HUES64 (cell line): ENCODE measurements around the gene KLHL15.
A peak's percentile ranks its signal among the peaks of the same experiment; 100 is the strongest.
"Not testable (repeated sequence)": the region's sequence is repeated elsewhere in the genome, so short reads cannot be mapped to it uniquely, and the experiment has no call there.

Experiments
- H3K27ac ChIP-seq: 2 replicates; pipeline ENCODE4 v1.7.0; 2013; ENCODE audit warnings: low read depth, low read length, inconsistent platforms
- H3K27me3 ChIP-seq: 2 replicates; pipeline ENCODE4 v1.6.1; 2013; ENCODE audit warnings: mild to moderate bottlenecking, low read length; ENCODE audit not compliant: insufficient read depth
- H3K36me3 ChIP-seq: 2 replicates; pipeline ENCODE4 v1.6.1; 2013; ENCODE audit warnings: mild to moderate bottlenecking, low read length; ENCODE audit not compliant: insufficient read depth
- H3K4me1 ChIP-seq: 2 replicates; pipeline ENCODE4 v1.6.1; 2013; ENCODE audit warnings: mild to moderate bottlenecking, low read length, moderate library complexity; ENCODE audit not compliant: insufficient read depth
- H3K4me3 ChIP-seq: 2 replicates; pipeline ENCODE4 v1.5.1; 2013; ENCODE audit warnings: mild to moderate bottlenecking, low read length, moderate library complexity
- H3K9ac ChIP-seq: 2 replicates; pipeline ENCODE4 v1.6.1; 2013; ENCODE audit warnings: mild to moderate bottlenecking, low read depth, low read length
- H3K9me3 ChIP-seq: 2 replicates; pipeline ENCODE4 v1.6.1; 2013; ENCODE audit warnings: low read depth, low read length; ENCODE audit not compliant: insufficient read depth
- WGBS: fragments of 150-250, 120-280 bp; methylation state at CpG from one replicate; pipeline ENCODE4 v1.1.7; 2013; ENCODE audit warnings: missing lambda C conversion rate; 5-methylcytosine and 5-hydroxymethylcytosine counted together

KLHL15 gene

GRCh38 chrX:23981711-23982110 lies 45.3 kb downstream of the KLHL15 start:
- Histone ChIP-seq H3K36me3 (peaks cover 7% of the 10 kb centered on the region), H3K4me1 (peaks cover 18% of the 10 kb centered on the region; the same call in 1 of the 2 replicates), H3K9ac (no peak overlapping the region), H3K4me3 (no peak overlapping the region), H3K27ac (peak overlapping the region; percentile 79), H3K9me3 (no peaks in the 10 kb centered on the region), H3K27me3 (no peaks in the 10 kb centered on the region)
- 90% methylated on average over 2 of the region's 2 CpGs for WGBS

- H3K36me3 ChIP-seq = peaks cover 2% of the 10 kb centered on the region
- WGBS = 24% methylated on average over 4 of the region's 4 CpGs
These were observed 45.8 kb downstream of the KLHL15 start for GRCh38 chrX:23981222-23981621.

GRCh38 chrX:23980011-23980441 lies 47.0 kb downstream of the KLHL15 start:
- no peaks in the 10 kb centered on the region for H3K36me3 ChIP-seq
- peak overlapping the region; percentile 9; the same call in 1 of the 2 replicates for H3K27ac ChIP-seq
- H3K27me3 ChIP-seq = no peaks in the 10 kb centered on the region
- 77% methylated on average over 5 of the region's 5 CpGs for WGBS
- H3K4me3 ChIP-seq = no peak overlapping the region
- no peaks in the 10 kb centered on the region for H3K9me3 ChIP-seq
- no peak overlapping the region for H3K9ac ChIP-seq
- peaks cover 18% of the 10 kb centered on the region; the same call in 1 of the 2 replicates for H3K4me1 ChIP-seq

More at GRCh38 chrX:23981222-23981621, 45.8 kb downstream of the KLHL15 start:
- H3K4me1 ChIP-seq = peaks cover 18% of the 10 kb centered on the region; the same call in 1 of the 2 replicates
- H3K27ac ChIP-seq = peak overlapping the region; percentile 79
- H3K27me3 ChIP-seq = no peaks in the 10 kb centered on the region
- no peak overlapping the region for H3K9ac ChIP-seq
- no peak overlapping the region for H3K4me3 ChIP-seq
- H3K9me3 ChIP-seq = no peaks in the 10 kb centered on the region

GRCh38 chrX:23978491-23978890 lies 48.5 kb downstream of the KLHL15 start:
- Histone ChIP-seq H3K27me3 (no peaks in the 10 kb centered on the region), H3K36me3 (no peaks in the 10 kb centered on the region), H3K27ac (no peak overlapping the region), H3K9ac (no peak overlapping the region), H3K9me3 (no peaks in the 10 kb centered on the region), H3K4me3 (no peak overlapping the region), H3K4me1 (peaks cover 18% of the 10 kb centered on the region; the same call in 1 of the 2 replicates)
- 92% methylated on average over 4 of the region's 4 CpGs for WGBS

- H3K4me3 ChIP-seq, H3K9me3 ChIP-seq, H3K4me1 ChIP-seq, H3K27ac ChIP-seq, H3K36me3 ChIP-seq, H3K9ac ChIP-seq, H3K27me3 ChIP-seq: not testable (repeated sequence)
- 97% methylated on average over 7 of the region's 8 CpGs for WGBS
These were observed 61.4 kb downstream of the KLHL15 start for GRCh38 chrX:23965630-23966029.

- no peak overlapping the region for H3K9ac ChIP-seq
- H3K36me3 ChIP-seq = no peaks in the 10 kb centered on the region
- WGBS = 80% methylated on average over 5 of the region's 5 CpGs
- H3K9me3 ChIP-seq = no peaks in the 10 kb centered on the region
- no peak overlapping the region for H3K27ac ChIP-seq
- H3K27me3 ChIP-seq = no peaks in the 10 kb centered on the region
- H3K4me3 ChIP-seq = no peak overlapping the region
- H3K4me1 ChIP-seq = no peaks in the 10 kb centered on the region
These were observed 62.8 kb downstream of the KLHL15 start for GRCh38 chrX:23964191-23964590.

GRCh38 chrX:23959781-23960180 lies 67.2 kb downstream of the KLHL15 start:
- Histone ChIP-seq H3K4me1 (no peaks in the 10 kb centered on the region), H3K4me3 (no peak overlapping the region), H3K27ac (no peak overlapping the region), H3K9me3 (no peaks in the 10 kb centered on the region), H3K27me3 (no peaks in the 10 kb centered on the region), H3K36me3 (no peaks in the 10 kb centered on the region), H3K9ac (no peak overlapping the region)
- WGBS = 96% methylated on average over 3 of the region's 3 CpGs

GRCh38 chrX:23954396-23954795 lies 72.6 kb downstream of the KLHL15 start:
- H3K9ac ChIP-seq = no peak overlapping the region
- no peak overlapping the region for H3K27ac ChIP-seq
- no peaks in the 10 kb centered on the region for H3K36me3 ChIP-seq
- no peaks in the 10 kb centered on the region for H3K9me3 ChIP-seq
- no peaks in the 10 kb centered on the region for H3K27me3 ChIP-seq
- 77% methylated on average over 4 of the region's 4 CpGs for WGBS
- peaks cover 20% of the 10 kb centered on the region; the same call in 1 of the 2 replicates for H3K4me1 ChIP-seq
- H3K4me3 ChIP-seq = no peak overlapping the region

GRCh38 chrX:23953908-23954269 lies 73.1 kb downstream of the KLHL15 start:
- Histone ChIP-seq H3K4me1 (peaks cover 20% of the 10 kb centered on the region; the same call in 1 of the 2 replicates), H3K4me3 (no peak overlapping the region), H3K27me3 (no peaks in the 10 kb centered on the region), H3K9ac (no peak overlapping the region), H3K27ac (peak overlapping the region; percentile 73), H3K36me3 (no peaks in the 10 kb centered on the region), H3K9me3 (no peaks in the 10 kb centered on the region)
- WGBS = 89% methylated on average over 10 of the region's 11 CpGs

GRCh38 chrX:23952984-23953907 lies 73.7 kb downstream of the KLHL15 start:
- H3K4me3 ChIP-seq = peak overlapping the region; percentile 23; the same call in 1 of the 2 replicates
- no peaks in the 10 kb centered on the region for H3K27me3 ChIP-seq
- no peaks in the 10 kb centered on the region for H3K9me3 ChIP-seq
- H3K36me3 ChIP-seq = no peaks in the 10 kb centered on the region
- WGBS = 24% methylated on average over 4 of the region's 9 CpGs
- H3K4me1 ChIP-seq = peaks cover 20% of the 10 kb centered on the region; the same call in 1 of the 2 replicates
- peak overlapping the region; percentile 48; the same call in 1 of the 2 replicates for H3K9ac ChIP-seq
- H3K27ac ChIP-seq = peak overlapping the region; percentile 73

- Histone ChIP-seq H3K4me1 (peaks cover 20% of the 10 kb centered on the region; the same call in 1 of the 2 replicates), H3K9me3 (no peaks in the 10 kb centered on the region), H3K27me3 (no peaks in the 10 kb centered on the region), H3K27ac (peak overlapping the region; percentile 52; the same call in 1 of the 2 replicates), H3K9ac (peak overlapping the region; percentile 20; the same call in 1 of the 2 replicates), H3K36me3 (no peaks in the 10 kb centered on the region), H3K4me3 (no peak overlapping the region)
- 81% methylated on average over 2 of the region's 3 CpGs for WGBS
These were observed 74.6 kb downstream of the KLHL15 start for GRCh38 chrX:23952391-23952790.
